ENCODE measurements around the gene ME2.
"Not testable (repeated sequence)": the region's sequence is repeated elsewhere in the genome, so short reads cannot be mapped to it uniquely, and the experiment has no call there.

ME2 gene

GRCh38 chr18:50937183-50937582 lies 58.3 kb downstream of the ME2 start:
- DNase-seq (ENCODE audit: low read depth): no peak
- no peak for TF ChIP-seq CTCF (conservative IDR thresholded peaks at IDR 0.05; ENCODE audit: low read depth, low read length)
- H3K4me3 ChIP-seq (ENCODE audit: low read depth, low read length): no peak overlapping the region

DNA sequence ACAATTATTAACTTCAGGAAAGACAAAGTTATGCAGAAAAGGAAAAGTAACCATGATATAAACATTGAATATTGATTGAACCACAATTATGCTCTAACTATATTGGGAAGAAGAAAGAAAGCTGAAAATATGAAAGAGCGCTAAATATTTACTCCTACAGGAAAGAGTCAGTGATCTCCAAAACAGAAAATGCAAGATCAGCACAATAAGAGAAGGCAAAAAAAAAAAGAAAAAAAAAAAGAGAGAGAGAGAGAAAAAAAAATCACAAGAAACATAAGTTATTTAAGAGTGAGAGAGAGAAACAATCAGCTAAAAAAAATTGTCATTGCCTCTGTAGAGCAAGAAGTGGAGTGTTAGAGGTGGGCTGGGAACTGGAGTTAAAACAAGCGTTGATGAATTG lies 60.0 kb downstream of the ME2 start:
- no peak for TF ChIP-seq CTCF (conservative IDR thresholded peaks at IDR 0.05; ENCODE audit: low read depth, low read length)
- DNase-seq (ENCODE audit: low read depth): no peak
- no peak overlapping the region for H3K4me3 ChIP-seq (ENCODE audit: low read depth, low read length)

- DNase-seq (ENCODE audit: low read depth): no peak
- H3K4me3 ChIP-seq (ENCODE audit: low read depth, low read length): no peak overlapping the region
- TF ChIP-seq CTCF (conservative IDR thresholded peaks at IDR 0.05; ENCODE audit: low read depth, low read length): no peak
Observed at GRCh38 chr18:50944245-50944932, 65.5 kb downstream of the ME2 start.

GRCh38 chr18:50945918-50946317 lies 67.0 kb downstream of the ME2 start:
- not testable (repeated sequence) for H3K4me3 ChIP-seq (ENCODE audit: low read depth, low read length); DNase-seq (ENCODE audit: low read depth)

DNA sequence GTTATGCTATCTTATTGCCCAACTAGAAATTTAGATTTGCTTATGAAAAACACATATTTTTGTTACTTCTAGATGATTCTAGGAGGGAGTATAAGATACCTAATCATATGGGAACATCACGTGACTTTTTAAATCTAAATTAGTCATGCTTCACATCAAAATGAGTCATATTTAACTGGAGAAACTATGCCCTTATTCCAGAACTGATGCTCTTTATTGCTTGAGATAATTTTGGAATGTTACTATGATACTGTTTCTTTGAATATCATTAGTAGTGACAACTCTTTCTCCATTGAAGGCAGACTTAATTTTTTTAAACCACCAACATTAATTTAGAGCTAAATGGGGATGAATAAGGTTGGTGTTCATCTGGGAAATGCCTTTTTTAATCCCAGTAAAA lies 69.0 kb downstream of the ME2 start:
- TF ChIP-seq CTCF (conservative IDR thresholded peaks at IDR 0.05; ENCODE audit: low read depth, low read length): no peak
- H3K4me3 ChIP-seq (ENCODE audit: low read depth, low read length): no peak overlapping the region
- peak; percentile 30 for DNase-seq (ENCODE audit: low read depth)

DNA sequence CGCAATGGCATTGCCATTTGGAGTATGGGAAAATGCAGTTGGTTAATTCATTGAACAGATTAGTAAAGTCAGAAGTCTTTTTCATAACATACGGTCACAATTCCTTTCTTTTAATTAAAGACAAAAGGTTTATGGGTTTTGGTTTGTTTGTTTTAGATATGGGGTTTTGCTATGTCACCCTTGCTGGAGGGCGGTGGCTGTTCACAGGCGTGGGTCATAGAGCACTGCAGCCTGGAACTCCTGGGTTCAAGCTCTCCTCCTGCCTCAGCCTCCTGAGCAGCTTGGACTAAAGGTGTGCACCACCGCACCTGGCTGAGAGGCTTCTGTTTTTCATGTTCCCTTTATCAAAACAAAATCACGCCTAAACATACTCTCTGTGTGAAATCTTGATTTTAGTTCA lies 70.3 kb downstream of the ME2 start:
- DNase-seq (ENCODE audit: low read depth): no peak
- no peak for TF ChIP-seq CTCF (conservative IDR thresholded peaks at IDR 0.05; ENCODE audit: low read depth, low read length)
- no peak overlapping the region for H3K4me3 ChIP-seq (ENCODE audit: low read depth, low read length)

GRCh38 chr18:50950626-50951025 lies 71.7 kb downstream of the ME2 start:
- no peak for DNase-seq (ENCODE audit: low read depth)
- H3K4me3 ChIP-seq (ENCODE audit: low read depth, low read length): no peak overlapping the region
- no peak for TF ChIP-seq CTCF (conservative IDR thresholded peaks at IDR 0.05; ENCODE audit: low read depth, low read length)

Measured in choroid plexus epithelial cell (primary cell).